ENCODE data around the gene CCNK. TPM values are rescaled to one million over a fixed set of nuclear protein-coding genes. Genes with fewer than 3 reads are reported as not detected.

Gene CCNK
- total and polyA plus RNA-seq, 8 donors, result 43.2 to 52.5 (median 45.9) TPM

DNA sequence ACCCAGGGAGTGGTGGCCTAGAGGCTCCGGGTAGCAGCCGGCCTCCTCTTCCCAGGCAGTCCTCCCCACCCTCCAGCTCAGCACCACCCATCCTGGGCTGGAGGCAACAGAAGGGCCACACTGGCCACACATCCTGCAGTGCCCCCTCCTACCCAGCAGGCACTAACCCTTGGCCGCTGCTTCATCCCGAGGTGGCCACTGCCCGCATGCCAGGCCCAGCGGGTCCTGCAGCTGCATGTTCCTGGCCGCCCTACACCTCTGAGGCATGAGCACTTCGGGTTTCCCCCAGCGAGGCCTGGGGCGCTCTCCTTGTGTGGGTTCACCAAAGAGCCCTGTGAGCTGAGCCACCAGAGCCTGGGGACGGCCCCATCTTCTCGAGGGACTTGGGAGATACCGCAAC is 61.4 kb downstream of the CCNK start:
- H3K27me3 ChIP-seq, result no peaks in the 10 kb centered on the region
- no peak for ATAC-seq
- intact Hi-C loops (cut with DNase I), result no loop called here
- no peak overlapping the region for H3K27ac ChIP-seq
- H3K4me3 ChIP-seq, result no peak overlapping the region
- H3K36me3 ChIP-seq, result no peaks in the 10 kb centered on the region
- TF ChIP-seq, protein P1, sequence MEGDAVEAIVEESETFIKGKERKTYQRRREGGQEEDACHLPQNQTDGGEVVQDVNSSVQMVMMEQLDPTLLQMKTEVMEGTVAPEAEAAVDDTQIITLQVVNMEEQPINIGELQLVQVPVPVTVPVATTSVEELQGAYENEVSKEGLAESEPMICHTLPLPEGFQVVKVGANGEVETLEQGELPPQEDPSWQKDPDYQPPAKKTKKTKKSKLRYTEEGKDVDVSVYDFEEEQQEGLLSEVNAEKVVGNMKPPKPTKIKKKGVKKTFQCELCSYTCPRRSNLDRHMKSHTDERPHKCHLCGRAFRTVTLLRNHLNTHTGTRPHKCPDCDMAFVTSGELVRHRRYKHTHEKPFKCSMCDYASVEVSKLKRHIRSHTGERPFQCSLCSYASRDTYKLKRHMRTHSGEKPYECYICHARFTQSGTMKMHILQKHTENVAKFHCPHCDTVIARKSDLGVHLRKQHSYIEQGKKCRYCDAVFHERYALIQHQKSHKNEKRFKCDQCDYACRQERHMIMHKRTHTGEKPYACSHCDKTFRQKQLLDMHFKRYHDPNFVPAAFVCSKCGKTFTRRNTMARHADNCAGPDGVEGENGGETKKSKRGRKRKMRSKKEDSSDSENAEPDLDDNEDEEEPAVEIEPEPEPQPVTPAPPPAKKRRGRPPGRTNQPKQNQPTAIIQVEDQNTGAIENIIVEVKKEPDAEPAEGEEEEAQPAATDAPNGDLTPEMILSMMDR (IDR thresholded peaks at IDR 0.05), result no peak
- no peak for DNase-seq
- H3K9me3 ChIP-seq, result no peaks in the 10 kb centered on the region
- peaks cover 0 to 10% of the 10 kb centered on the region in 2 donors for H3K4me1 ChIP-seq

- no peaks in the 10 kb centered on the region for H3K36me3 ChIP-seq
- peaks cover 0 to 10% of the 10 kb centered on the region in 2 donors for H3K4me1 ChIP-seq
- DNase-seq (no peak), ATAC-seq (no peak)
- H3K9me3 ChIP-seq, result no peaks in the 10 kb centered on the region
- intact Hi-C loops (cut with DNase I), result no loop called here
- H3K27ac ChIP-seq, result no peak overlapping the region
- H3K27me3 ChIP-seq, result no peaks in the 10 kb centered on the region
- TF ChIP-seq, protein P1 (IDR thresholded peaks at IDR 0.05), result no peak
- no peak overlapping the region for H3K4me3 ChIP-seq
Observed at GRCh38 chr14:99543370-99543769, 62.2 kb downstream of the CCNK start.

DNA sequence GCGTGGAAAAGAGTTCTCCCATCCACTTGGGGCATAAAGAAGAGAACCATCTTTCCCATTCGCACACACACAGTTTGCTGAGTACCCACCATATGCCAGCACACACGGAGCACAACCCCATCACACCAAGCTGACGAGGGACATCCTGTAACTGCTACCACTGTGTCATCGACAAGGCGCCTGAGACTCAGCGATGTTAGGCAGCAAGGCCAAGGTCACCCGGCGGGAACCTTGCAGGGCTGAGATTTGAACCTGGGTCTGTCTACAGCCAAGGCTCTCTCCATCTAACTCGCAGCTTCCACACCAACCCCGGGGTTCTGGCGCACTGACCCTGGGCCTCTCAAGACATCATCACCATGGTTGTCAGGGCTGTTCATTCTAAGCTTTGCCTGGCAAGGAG is 62.8 kb downstream of the CCNK start:
- H3K36me3 ChIP-seq, result no peaks in the 10 kb centered on the region
- H3K9me3 ChIP-seq, result no peaks in the 10 kb centered on the region
- ATAC-seq (no peak), DNase-seq (no peak)
- H3K4me3 ChIP-seq, result no peak overlapping the region
- intact Hi-C loops (cut with DNase I), result no loop called here
- TF ChIP-seq, protein P1 (IDR thresholded peaks at IDR 0.05), result no peak
- no peaks in the 10 kb centered on the region for H3K27me3 ChIP-seq
- no peak overlapping the region for H3K27ac ChIP-seq
- peaks cover 0 to 10% of the 10 kb centered on the region in 2 donors for H3K4me1 ChIP-seq

DNA sequence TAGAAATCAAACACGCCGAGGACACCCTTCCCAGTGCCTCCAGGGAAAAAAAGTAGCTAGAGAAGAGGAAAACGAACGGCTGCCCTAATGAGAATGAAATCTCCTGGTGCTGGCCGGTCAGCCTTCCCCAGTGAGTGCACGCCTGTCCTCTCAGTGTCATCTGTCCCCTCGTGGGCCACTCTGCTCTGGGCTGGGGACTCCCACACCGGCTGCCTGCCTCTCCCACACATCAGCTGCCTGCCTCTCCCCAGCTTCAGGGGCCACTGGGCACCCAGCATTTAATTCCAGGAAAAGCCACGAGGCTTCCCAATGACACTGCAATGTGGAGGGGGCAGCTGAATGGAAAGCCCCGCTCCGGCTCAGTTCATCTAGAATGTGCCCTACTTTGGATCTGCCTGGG is 63.8 kb downstream of the CCNK start:
- Histone ChIP-seq H3K9me3 (no peaks in the 10 kb centered on the region), H3K27ac (no peak overlapping the region), H3K27me3 (no peaks in the 10 kb centered on the region), H3K36me3 (no peaks in the 10 kb centered on the region), H3K4me1 (peaks cover 0 to 10% of the 10 kb centered on the region in 2 donors), H3K4me3 (no peak overlapping the region)
- intact Hi-C loops (cut with DNase I), result no loop called here
- TF ChIP-seq, protein P1 (IDR thresholded peaks at IDR 0.05), result no peak
- DNase-seq (no peak), ATAC-seq (no peak)

DNA sequence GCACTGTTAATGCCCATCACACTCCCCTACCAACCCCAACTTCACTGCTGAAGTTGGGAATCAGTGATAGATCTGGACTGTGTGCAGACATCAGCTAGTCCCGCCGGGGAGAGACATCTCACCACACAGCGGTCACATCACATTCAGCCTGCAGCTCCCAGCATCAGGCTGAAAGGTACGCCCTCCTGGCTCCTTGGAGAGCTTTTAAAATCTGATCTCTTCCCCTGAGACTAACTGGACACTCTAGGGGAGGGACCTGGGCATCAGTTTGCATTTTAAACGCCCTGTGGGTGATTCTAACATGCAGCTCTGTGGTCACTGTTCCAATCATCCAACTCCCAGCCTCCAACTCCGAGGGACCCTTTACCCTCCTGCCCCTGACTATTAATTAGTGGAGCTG is 64.4 kb downstream of the CCNK start:
- intact Hi-C loops (cut with DNase I), result no loop called here
- Histone ChIP-seq H3K36me3 (no peaks in the 10 kb centered on the region), H3K27me3 (no peaks in the 10 kb centered on the region), H3K4me1 (peaks cover 0 to 5% of the 10 kb centered on the region in 2 donors), H3K9me3 (no peaks in the 10 kb centered on the region), H3K4me3 (no peak overlapping the region), H3K27ac (no peak overlapping the region)
- TF ChIP-seq, protein P1 (IDR thresholded peaks at IDR 0.05), result no peak
- DNase-seq (no peak), ATAC-seq (no peak)
